ENCODE data around the gene WDPCP.
"Not testable (repeated sequence)": the region's sequence is repeated elsewhere in the genome, so short reads cannot be mapped to it uniquely, and the experiment has no call there.

The WDPCP gene

GRCh38 chr2:63270717-63271116, 317.6 kb downstream of the WDPCP start:
- H3K4me3 ChIP-seq (ENCODE audit: low read depth, low read length) = no peak overlapping the region

- H3K4me3 ChIP-seq (ENCODE audit: low read depth, low read length) = no peak overlapping the region
These were observed 319.3 kb downstream of the WDPCP start for GRCh38 chr2:63268946-63269345.

- no peak overlapping the region for H3K4me3 ChIP-seq (ENCODE audit: low read depth, low read length)
These were observed 327.1 kb downstream of the WDPCP start for GRCh38 chr2:63261137-63261621.

- no peak overlapping the region for H3K4me3 ChIP-seq (ENCODE audit: low read depth, low read length)
These were observed 330.8 kb downstream of the WDPCP start for GRCh38 chr2:63257473-63257872.

- H3K4me3 ChIP-seq (ENCODE audit: low read depth, low read length) = no peak overlapping the region
These were observed 339.1 kb downstream of the WDPCP start for GRCh38 chr2:63249161-63249560.

GRCh38 chr2:63242747-63243146, 345.5 kb downstream of the WDPCP start:
- no peak overlapping the region for H3K4me3 ChIP-seq (ENCODE audit: low read depth, low read length)

- no peak overlapping the region for H3K4me3 ChIP-seq (ENCODE audit: low read depth, low read length)
These were observed 362.2 kb downstream of the WDPCP start for GRCh38 chr2:63225964-63226686.

- no peak overlapping the region for H3K4me3 ChIP-seq (ENCODE audit: low read depth, low read length)
These were observed 369.3 kb downstream of the WDPCP start for GRCh38 chr2:63218800-63219526.

GRCh38 chr2:63195310-63195709, 393.0 kb downstream of the WDPCP start:
- no peak overlapping the region for H3K4me3 ChIP-seq (ENCODE audit: low read depth, low read length)

- no peak overlapping the region for H3K4me3 ChIP-seq (ENCODE audit: low read depth, low read length)
These were observed 394.1 kb downstream of the WDPCP start for GRCh38 chr2:63194175-63194574.

- H3K4me3 ChIP-seq (ENCODE audit: low read depth, low read length) = no peak overlapping the region
These were observed 395.1 kb downstream of the WDPCP start for GRCh38 chr2:63192889-63193774.

GRCh38 chr2:63192169-63192888, 395.9 kb downstream of the WDPCP start:
- no peak overlapping the region for H3K4me3 ChIP-seq (ENCODE audit: low read depth, low read length)

- H3K4me3 ChIP-seq (ENCODE audit: low read depth, low read length) = no peak overlapping the region
These were observed 399.3 kb downstream of the WDPCP start for GRCh38 chr2:63189026-63189425.

GRCh38 chr2:63186331-63186730, 401.9 kb downstream of the WDPCP start:
- no peak overlapping the region for H3K4me3 ChIP-seq (ENCODE audit: low read depth, low read length)

- H3K4me3 ChIP-seq (ENCODE audit: low read depth, low read length) = no peak overlapping the region
These were observed 425.0 kb downstream of the WDPCP start for GRCh38 chr2:63163161-63163820.

- no peak overlapping the region for H3K4me3 ChIP-seq (ENCODE audit: low read depth, low read length)
These were observed 429.0 kb downstream of the WDPCP start for GRCh38 chr2:63159262-63159661.

GRCh38 chr2:63136683-63137082, 451.6 kb downstream of the WDPCP start:
- H3K4me3 ChIP-seq (ENCODE audit: low read depth, low read length) = not testable (repeated sequence)

- H3K4me3 ChIP-seq (ENCODE audit: low read depth, low read length) = no peak overlapping the region
These were observed 456.3 kb downstream of the WDPCP start for GRCh38 chr2:63132020-63132419.

- no peak overlapping the region for H3K4me3 ChIP-seq (ENCODE audit: low read depth, low read length)
These were observed 457.1 kb downstream of the WDPCP start for GRCh38 chr2:63131196-63131595.

- H3K4me3 ChIP-seq (ENCODE audit: low read depth, low read length) = no peak overlapping the region
These were observed 460.7 kb downstream of the WDPCP start for GRCh38 chr2:63127594-63127993.
